HepG2 (cell line): ENCODE data around the gene PI3. TPM values are rescaled to one million over a fixed set of nuclear protein-coding genes. Genes with fewer than 3 reads are reported as not detected.

ENCODE experiments used
- ATAC-seq: fragments of 200-7000 bp; cut with Tn5 transposase; 3 replicates; pipeline ENCODE4 v1.9.1; 2020; ENCODE audit warnings: mild to moderate bottlenecking, moderate library complexity
- BruUV-seq: library from RNA; stranded (reverse); fragments of 400-500 nt; replicated peaks from 2 replicates; lab custom pipeline; 2021; lab: Mats Ljungman, UMichigan
- CTCF ChIA-PET: fragments of 300-600 bp; formaldehyde crosslinking; extraction: SDS; loops from one replicate; lab custom pipeline; 2021; ENCODE audit warnings: low total read pairs, inconsistent platforms, low intra/inter-chr PET ratio; lab: Yijun Ruan, JAX
- POLR2A ChIA-PET: fragments of 350-600 bp; sonication (Branson Sonifier 250); formaldehyde crosslinking; loops from one replicate; lab custom pipeline; 2020; ENCODE audit warnings: antibody characterized with exemption, inconsistent platforms; lab: Yijun Ruan, JAX
- DNase-seq: peaks from one replicate; pipeline ENCODE4 v3.0.0-alpha.2; 2015; ENCODE audit warnings: low spot score
- FAIRE-seq: peaks from 3 replicates; lab custom pipeline; 2011; peaks lifted over from hg19 to GRCh38; lab: Jason Lieb, UNC
- H2AFZ ChIP-seq: one replicate; pipeline ENCODE4 v1.6.1; 2011; ENCODE audit warnings: low read length, inconsistent platforms
- H3K27ac ChIP-seq: fragments of 300-600 bp; 3 replicates; pipeline ENCODE4 v1.8.0; 2011; ENCODE audit warnings: mixed run types, mild to moderate bottlenecking, mixed read lengths, low read length, inconsistent platforms; ENCODE audit not compliant: insufficient read depth; ENCODE audit errors: extremely low read length
- H3K27me3 ChIP-seq, 2 experiments: fragments of 200-600 bp in 1 of 2; 2 replicates in 1 of 2; 3 replicates in 1 of 2; pipeline versions ENCODE4 v1.6.0 to v1.8.0; 2011; ENCODE audit warnings: low read length in 2 of 2, mild to moderate bottlenecking in 2 of 2, moderate library complexity in 2 of 2, inconsistent platforms in 1 of 2; ENCODE audit not compliant: insufficient read depth in 2 of 2, control insufficient read depth in 1 of 2
- H3K36me3 ChIP-seq, 2 experiments: fragments of 200-600 bp in 1 of 2; replicated peaks in 1 of 2; 2 replicates in 1 of 2; 3 replicates in 1 of 2; pipeline versions ENCODE4 v1.5.1 to v1.8.0; 2011; ENCODE audit warnings: low read length in 2 of 2, inconsistent platforms in 1 of 2; ENCODE audit not compliant: insufficient read depth in 2 of 2, control insufficient read depth in 1 of 2
- H3K4me1 ChIP-seq: 2 replicates; pipeline ENCODE4 v1.5.1; 2012; ENCODE audit warnings: low read length, inconsistent platforms; ENCODE audit not compliant: insufficient read depth
- H3K4me2 ChIP-seq: 2 replicates; pipeline ENCODE4 v1.6.0; 2011; ENCODE audit warnings: low read depth, low read length, inconsistent platforms
- H3K4me3 ChIP-seq, 3 experiments: fragments of 200-600 bp in 1 of 3; sonication (generic), shearing (Covaris generic) in 1 of 3; replicated peaks in 1 of 3; 2 replicates each; pipeline ENCODE4 v1.5.1; 2011 to 2016; ENCODE audit warnings: low read length in 3 of 3, inconsistent platforms in 2 of 3, low read depth in 2 of 3, mild to moderate bottlenecking in 2 of 3, control low read depth in 1 of 3, mixed read lengths in 1 of 3; ENCODE audit not compliant: insufficient read depth in 1 of 3
- H3K79me2 ChIP-seq: one replicate; pipeline ENCODE4 v1.6.1; 2011; ENCODE audit warnings: low read length, inconsistent platforms; ENCODE audit not compliant: insufficient read depth
- H3K9ac ChIP-seq: 2 replicates; pipeline ENCODE4 v1.6.0; 2011; ENCODE audit warnings: mild to moderate bottlenecking, low read depth, low read length, inconsistent platforms; ENCODE audit not compliant: insufficient read depth
- H3K9me3 ChIP-seq: 2 replicates; pipeline ENCODE4 v1.5.1; 2012; ENCODE audit warnings: mild to moderate bottlenecking, low read length
- H4K20me1 ChIP-seq: 2 replicates; pipeline ENCODE4 v1.6.0; 2011; ENCODE audit warnings: inconsistent platforms, mild to moderate bottlenecking, low read length, moderate library complexity; ENCODE audit not compliant: insufficient read depth
- AHR ChIP-seq: IDR thresholded peaks from 2 replicates; pipeline ENCODE4 v1.6.1; 2018; ENCODE audit warnings: missing genetic modification reagents, missing compliant biosample characterization
- ASH2L ChIP-seq: fragments of 300-600, 200-600 bp; sonication (generic); IDR thresholded peaks from 2 replicates; pipeline ENCODE4 v1.7.0; 2017; ENCODE audit warnings: low read depth, mild to moderate bottlenecking, moderate library complexity, mixed read lengths, low read length; ENCODE audit not compliant: insufficient read length
- BCL3 ChIP-seq: sonication (generic); formaldehyde crosslinking; IDR thresholded peaks from 2 replicates; pipeline ENCODE4 v1.5.1; 2020; ENCODE audit warnings: mild to moderate bottlenecking, missing genetic modification reagents, moderate library complexity
- CREB3 ChIP-seq: sonication (generic); formaldehyde crosslinking; IDR thresholded peaks from 2 replicates; pipeline ENCODE4 v1.5.0; 2020; ENCODE audit warnings: missing genetic modification reagents
- CSRNP1 ChIP-seq: sonication (generic); formaldehyde crosslinking; IDR thresholded peaks from 2 replicates; pipeline ENCODE4 v1.8.1; 2023; ENCODE audit warnings: mild to moderate bottlenecking, missing genetic modification reagents
- FOSL1 ChIP-seq: sonication (generic); formaldehyde crosslinking; IDR thresholded peaks from 2 replicates; pipeline ENCODE4 v1.9.0; 2021; ENCODE audit warnings: missing genetic modification reagents, borderline replicate concordance
- IKZF5 ChIP-seq: IDR thresholded peaks from 2 replicates; pipeline ENCODE4 v1.6.1; 2018; ENCODE audit warnings: missing genetic modification reagents, mild to moderate bottlenecking, missing compliant biosample characterization
- KDM4B ChIP-seq: sonication (generic); formaldehyde crosslinking; IDR thresholded peaks from 2 replicates; pipeline ENCODE4 v1.4.0; 2020; ENCODE audit warnings: missing genetic modification reagents
- SMARCE1 ChIP-seq: fragments of 450-650 bp; IDR thresholded peaks from 2 replicates; pipeline ENCODE4 v1.6.1; 2017; ENCODE audit warnings: borderline replicate concordance
- TFDP2 ChIP-seq: sonication (generic); formaldehyde crosslinking; IDR thresholded peaks from 2 replicates; pipeline ENCODE4 v1.4.0; 2020; ENCODE audit warnings: missing genetic modification reagents
- ZMAT5 ChIP-seq: sonication (generic); formaldehyde crosslinking; IDR thresholded peaks from 2 replicates; pipeline ENCODE4 v1.5.0; 2020; ENCODE audit warnings: mild to moderate bottlenecking, low read depth, missing genetic modification reagents, borderline replicate concordance
- ZNF331 ChIP-seq: sonication (generic); formaldehyde crosslinking; IDR thresholded peaks from 2 replicates; pipeline ENCODE4 v1.4.0; 2020; ENCODE audit warnings: missing genetic modification reagents
- ZNF546 ChIP-seq: sonication (generic); formaldehyde crosslinking; conservative IDR thresholded peaks from 2 replicates; pipeline ENCODE4 v1.8.1; 2023; ENCODE audit warnings: mild to moderate bottlenecking, missing genetic modification reagents
- WGBS: methylation state at CpG from one replicate; pipeline ENCODE4 v1.1.6; 2017; ENCODE audit warnings: low lambda C conversion rate; 5-methylcytosine and 5-hydroxymethylcytosine counted together
- in situ Hi-C: cut with HindIII; loops from 2 replicates; pipeline ENCODE4 v1.10.0; 2017; ENCODE audit warnings: low pct_unique_long_range_greater_than_20kb; ENCODE audit not compliant: extremely low pct_ligation_motif_present
- intact Hi-C: fragments of 100-400 bp; cut with micrococcal nuclease; formaldehyde crosslinking; loops from one replicate; pipeline ENCODE4 v1.10.0; 2022; ENCODE audit not compliant: unreplicated experiment
- polyA plus RNA-seq, 8 experiments: library from polyadenylated mRNA; depleted of rRNA in 3 of 8; stranded (reverse) in 7 of 8; unstranded in 1 of 8; fragments of >200 nt; fragmentation: Illumina TruSeq in 4 of 8; extraction: Trizol in 4 of 8; gene quantifications; 2 replicates each; pipeline versions ENCODE4 v1.2.1 to v1.2.3, GENCODE V29; 2011 to 2016; ENCODE audit warnings: low read depth in 4 of 8, missing spikeins in 1 of 8, mixed read lengths in 1 of 8; ENCODE audit not compliant: insufficient read depth in 1 of 8
- total RNA-seq, 5 experiments: library from RNA; depleted of rRNA; stranded (reverse); fragments of >200 nt; fragmentation: Illumina TruSeq; extraction: Trizol; gene quantifications; 2 replicates each; pipeline ENCODE4 v1.2.3, GENCODE V29; 2016; ENCODE audit warnings: low read depth in 1 of 5

PI3 gene
- total and polyA plus RNA-seq, 2 of the 13 experiments (the other 11 are each of a cell fraction or from before 2014, with no cell fraction given) = 0.22 TPM; not detected in 1

GRCh38 chr20:45206725-45207124 lies 32.0 kb downstream of the PI3 start, which contains the start of gene SEMG1 (continued):
- no peak for TF ChIP-seq CREB3

GRCh38 chr20:45209924-45210323 lies 35.2 kb downstream of the PI3 start:
- BruUV-seq = no TSS peak
- no peaks in the 10 kb centered on the region for H3K4me1 ChIP-seq
- H3K9ac ChIP-seq = no peak overlapping the region
- no peaks in the 10 kb centered on the region for H4K20me1 ChIP-seq
- H3K27me3 ChIP-seq = 0 out of 5 replicates have a peak, but pooled peaks cover 0 to 6% of the 10 kb centered on the region in 2 experiments
- no peaks in the 10 kb centered on the region for H3K79me2 ChIP-seq
- CTCF ChIA-PET = no interaction called here
- in situ Hi-C loops = no loop called here
- H3K4me2 ChIP-seq = no peak overlapping the region
- 57% methylated on average over 1 of the region's 1 CpG for WGBS
- FAIRE-seq = no peak
- intact Hi-C loops = no loop called here
- no peaks in the 10 kb centered on the region for H3K36me3 ChIP-seq
- DNase-seq = no peak
- H3K9me3 ChIP-seq = no peaks in the 10 kb centered on the region
- no peak overlapping the region for H3K27ac ChIP-seq
- no peak overlapping the region for H2AFZ ChIP-seq
- POLR2A ChIA-PET = no interaction called here
- no peak for ATAC-seq
- no peak overlapping the region for H3K4me3 ChIP-seq
- no peak for TF ChIP-seq SMARCE1
- TF ChIP-seq FOSL1 (CRISPR knock-in tag) = no peak
- no peak for TF ChIP-seq ZNF546
- TF ChIP-seq ASH2L = no peak
- no peak for TF ChIP-seq CSRNP1 (CRISPR knock-in tag)
- TF ChIP-seq TFDP2 = no peak
- no peak for TF ChIP-seq IKZF5
- TF ChIP-seq ZMAT5 (CRISPR knock-in tag) = no peak
- no peak for TF ChIP-seq BCL3 (CRISPR knock-in tag)
- no peak for TF ChIP-seq AHR
- TF ChIP-seq KDM4B (CRISPR knock-in tag) = no peak
- TF ChIP-seq ZNF331 (CRISPR knock-in tag) = no peak
